Raji (cell line): Measurements from ENCODE around the gene CMIP.

Experiments
- POLR2A ChIP-seq: IDR thresholded peaks from 2 replicates; pipeline ENCODE4 v1.6.1; 2011; ENCODE audit warnings: low read depth, low read length, control low read depth; ENCODE audit not compliant: insufficient read depth

CMIP gene

GRCh38 chr16:81444448-81445121, at the start of gene CMIP:
TSS of gene CMIP (plus strand) at chr16:81444808.
- peak; percentile 44 for TF ChIP-seq POLR2A

- TF ChIP-seq POLR2A = no peak
These were observed 49.5 kb upstream of the CMIP start for GRCh38 chr16:81394966-81395655.

GRCh38 chr16:81397058-81397878, 47.3 kb upstream of the CMIP start:
- TF ChIP-seq POLR2A = no peak

- TF ChIP-seq POLR2A = no peak
These were observed 46.6 kb upstream of the CMIP start for GRCh38 chr16:81397879-81398520.

GRCh38 chr16:81399909-81400308, 44.7 kb upstream of the CMIP start:
- no peak for TF ChIP-seq POLR2A

GRCh38 chr16:81401035-81401950, 43.3 kb upstream of the CMIP start:
- TF ChIP-seq POLR2A = no peak

GRCh38 chr16:81403208-81403600, 41.4 kb upstream of the CMIP start:
- TF ChIP-seq POLR2A = no peak

- TF ChIP-seq POLR2A = no peak
These were observed 40.8 kb upstream of the CMIP start for GRCh38 chr16:81403601-81404391.

GRCh38 chr16:81405702-81406113, 38.9 kb upstream of the CMIP start:
- TF ChIP-seq POLR2A = no peak

- no peak for TF ChIP-seq POLR2A
These were observed 36.1 kb upstream of the CMIP start for GRCh38 chr16:81408409-81408950.

- TF ChIP-seq POLR2A = no peak
These were observed 35.5 kb upstream of the CMIP start for GRCh38 chr16:81409016-81409556.

GRCh38 chr16:81410643-81411293, 33.8 kb upstream of the CMIP start:
- no peak for TF ChIP-seq POLR2A
